Lung (tissue), 12 donors: ENCODE data around the gene INF2. TPM values are rescaled to one million over a fixed set of nuclear protein-coding genes. Genes with fewer than 3 reads are reported as not detected.

Source experiments
- ATAC-seq: fragments of 200-7000 bp; cut with Tn5 transposase; one replicate; pipeline ENCODE4 v1.9.1; 2020; ENCODE audit warnings: moderate number of reproducible peaks; ENCODE audit not compliant: insufficient read depth, low FRiP score
- DNase-seq, 3 donors: peaks; one replicate each; pipeline ENCODE4 v3.0.0-alpha.2; 2013 to 2017
- H3K27ac ChIP-seq, 2 donors: one replicate each; pipeline ENCODE4 v1.5.1; 2013; ENCODE audit warnings: mild to moderate bottlenecking in 2 of 2, moderate library complexity in 2 of 2, control low read depth in 1 of 2, inconsistent platforms in 1 of 2, low read depth in 1 of 2, low read length in 1 of 2
- H3K27me3 ChIP-seq, 3 donors: one replicate each; pipeline ENCODE4 v1.5.1; 2013; ENCODE audit warnings: low read length in 2 of 3; ENCODE audit not compliant: control insufficient read depth in 3 of 3, insufficient read depth in 3 of 3
- H3K36me3 ChIP-seq, 4 donors: one replicate each; pipeline ENCODE4 v1.5.1; 2013; ENCODE audit warnings: low read length in 4 of 4, mild to moderate bottlenecking in 1 of 4, moderate library complexity in 1 of 4; ENCODE audit not compliant: control insufficient read depth in 4 of 4, insufficient read depth in 4 of 4
- H3K4me1 ChIP-seq, 5 donors: one replicate each; pipeline ENCODE4 v1.5.1; 2013; ENCODE audit warnings: low read length in 5 of 5, mild to moderate bottlenecking in 2 of 5, moderate library complexity in 1 of 5; ENCODE audit not compliant: control insufficient read depth in 5 of 5, insufficient read depth in 5 of 5
- H3K4me3 ChIP-seq: one replicate; pipeline ENCODE4 v1.5.1; 2013; ENCODE audit warnings: mild to moderate bottlenecking, control low read depth, moderate library complexity
- H3K9ac ChIP-seq, 2 donors: one replicate each; pipeline ENCODE4 v1.5.1; 2013; ENCODE audit warnings: low read length in 2 of 2, control low read depth in 1 of 2; ENCODE audit not compliant: insufficient read depth in 1 of 2
- H3K9me3 ChIP-seq, 4 donors: one replicate each; pipeline ENCODE4 v1.5.1; 2013; ENCODE audit warnings: low read length in 3 of 4, mild to moderate bottlenecking in 1 of 4, moderate library complexity in 1 of 4; ENCODE audit not compliant: control insufficient read depth in 4 of 4, insufficient read depth in 3 of 4
- CTCF ChIP-seq: IDR thresholded peaks from 2 replicates; pipeline ENCODE4 v1.5.1; 2012; ENCODE audit warnings: mild to moderate bottlenecking; ENCODE audit errors: control extremely low read depth, extremely low read depth
- WGBS, 2 donors: extraction: QIAGEN DNeasy Blood & Tissue Kit; methylation state at CpG; one replicate each; pipeline ENCODE4 v1.1.7; 2013; 5-methylcytosine and 5-hydroxymethylcytosine counted together
- polyA plus RNA-seq, 2 donors: library from polyadenylated mRNA; stranded (reverse); fragments of 200-250 nt; gene quantifications; one replicate each; pipeline ENCODE4 v1.2.1, GENCODE V29; 2013
- total RNA-seq, 2 donors: library from RNA; depleted of rRNA in 1 of 2; stranded (reverse); fragments of >200 nt in 1 of 2; gene quantifications; one replicate each; pipeline ENCODE4 v1.2.1, GENCODE V29; 2014 to 2021
- donor health status: control.
- donor health status: control.
- donor health status: Bipolar disorder and iron deficiency.
- donor health status: healthy.
- donor health status: DM: yes; HTN: yes; CAD: no.

INF2 gene
- total and polyA plus RNA-seq, 4 donors: 46.1 to 119 (median 78.4) TPM

DNA sequence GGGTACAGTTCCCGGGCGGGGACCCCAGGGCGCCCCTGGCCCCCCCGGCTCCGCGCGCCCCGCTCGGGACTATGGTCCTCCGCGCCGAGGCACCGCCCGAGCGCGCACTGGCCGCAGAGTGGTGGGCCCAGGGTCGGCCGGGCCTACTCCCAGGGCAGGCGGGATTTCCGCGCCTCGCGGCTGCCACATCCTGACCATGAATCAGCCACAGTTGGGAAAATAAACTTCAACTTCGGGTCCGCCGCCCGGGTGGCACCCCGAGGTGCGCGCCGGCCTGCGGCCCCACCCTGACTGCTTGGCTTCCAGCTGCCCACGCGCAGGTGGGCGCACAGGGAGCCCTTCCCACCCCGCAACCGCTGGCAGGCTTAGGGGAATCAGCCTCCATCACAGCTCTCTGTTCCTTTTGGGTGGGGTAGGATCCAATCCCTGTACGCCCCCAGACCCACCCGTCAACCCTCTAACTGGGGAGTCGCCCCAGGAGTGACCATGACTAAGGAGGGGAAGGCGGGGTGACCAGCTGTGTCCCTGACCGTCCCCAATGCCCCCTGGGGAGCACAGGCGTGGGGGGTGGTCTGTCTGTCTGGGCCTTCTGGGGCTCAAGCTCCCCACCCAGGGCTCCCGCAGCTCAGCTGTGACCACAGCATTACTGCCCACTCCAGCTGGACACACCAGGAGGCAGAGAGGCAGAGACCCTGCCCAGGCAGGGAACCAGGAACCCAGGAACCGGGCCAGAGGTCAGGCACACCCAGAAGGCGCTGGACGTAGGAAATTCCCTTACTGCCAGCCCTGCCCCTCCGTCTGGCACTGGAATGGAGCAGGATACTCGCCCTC, 678 bp downstream of the INF2 start:
- Histone ChIP-seq H3K36me3 (peaks cover 0 to 7% (median 2%) of the 10 kb centered on the region in 4 donors), H3K27me3 (no peaks in the 10 kb centered on the region), H3K4me1 (peaks cover 4 to 57% (median 14%) of the 10 kb centered on the region in 5 donors), H3K4me3 (peak overlapping the region; percentile 86), H3K9me3 (no peaks in the 10 kb centered on the region), H3K9ac (peak overlapping the region in 1 of 2 donors; percentile 42), H3K27ac (peak overlapping the region; percentile 42 to 81)
- 5 to 13% methylated on average over 39 to 50 of the region's 50 CpGs for WGBS, 2 donors
- DNase-seq (no peak), ATAC-seq (no peak)
- no peak for TF ChIP-seq CTCF

DNA sequence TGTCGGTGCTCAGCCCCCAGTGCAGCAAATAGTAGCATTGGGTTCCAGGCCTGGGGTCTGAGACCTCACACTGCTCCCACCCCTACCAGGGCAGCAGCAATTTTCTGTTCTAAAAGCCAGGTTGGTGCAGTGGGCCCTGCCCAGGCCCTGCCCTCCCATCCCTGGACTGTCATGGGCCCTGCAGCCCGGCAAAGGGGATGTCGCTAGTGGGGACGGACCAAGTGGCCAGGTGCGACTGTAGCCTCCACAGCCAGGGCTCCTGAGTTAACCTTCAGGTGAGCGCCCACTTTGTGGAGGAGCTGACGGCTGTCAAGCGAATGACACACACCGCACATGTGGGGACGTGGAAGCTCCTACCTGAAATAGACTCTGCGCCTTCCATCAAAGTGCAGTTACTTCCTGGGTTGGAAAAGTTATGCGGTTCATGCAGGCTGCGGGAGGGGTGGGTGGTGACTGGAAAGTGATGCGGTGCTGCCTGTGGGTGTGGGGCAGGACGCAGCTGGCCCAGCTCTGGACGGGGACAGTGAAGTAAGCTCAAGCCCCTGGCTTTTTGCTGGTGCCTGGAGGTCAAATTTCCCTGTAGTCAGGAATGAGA, 1.5 kb downstream of the INF2 start:
- peaks cover 0 to 8% (median 2%) of the 10 kb centered on the region in 4 donors for H3K36me3 ChIP-seq
- no peaks in the 10 kb centered on the region for H3K9me3 ChIP-seq
- no peaks in the 10 kb centered on the region for H3K27me3 ChIP-seq
- ATAC-seq (no peak), DNase-seq (no peak)
- TF ChIP-seq CTCF: no peak
- H3K4me1 ChIP-seq: peaks cover 4 to 64% (median 15%) of the 10 kb centered on the region in 5 donors
- H3K27ac ChIP-seq: peak overlapping the region in 1 of 2 donors; percentile 81
- 79 to 82% methylated on average over 16 of the region's 16 CpGs for WGBS, 2 donors
- H3K9ac ChIP-seq: no peak overlapping the region
- peak overlapping the region; percentile 86 for H3K4me3 ChIP-seq

GRCh38 chr14:104691546-104692260, 2.3 kb downstream of the INF2 start:
- H3K27ac ChIP-seq: peak overlapping the region in 1 of 2 donors; percentile 17
- TF ChIP-seq CTCF: no peak
- no peak overlapping the region for H3K4me3 ChIP-seq
- peaks cover 0 to 15% (median 4%) of the 10 kb centered on the region in 4 donors for H3K36me3 ChIP-seq
- ATAC-seq (no peak), DNase-seq (no peak)
- 88 to 90% methylated on average over 19 of the region's 19 CpGs for WGBS, 2 donors
- peaks cover 4 to 64% (median 15%) of the 10 kb centered on the region in 5 donors for H3K4me1 ChIP-seq
- H3K27me3 ChIP-seq: no peaks in the 10 kb centered on the region
- H3K9ac ChIP-seq: no peak overlapping the region
- H3K9me3 ChIP-seq: no peaks in the 10 kb centered on the region
